Upper lobe of left lung (tissue), 6 donors: Measurements from ENCODE around the gene ANO1. TPM values are rescaled to one million over a fixed set of nuclear protein-coding genes. Genes with fewer than 3 reads are reported as not detected.

Source experiments
- ATAC-seq, 2 donors: fragments of 200-7000 bp; cut with Tn5 transposase; one replicate each; pipeline ENCODE4 v1.9.1; 2022; ENCODE audit warnings: mild to moderate bottlenecking in 2 of 2, moderate library complexity in 2 of 2; ENCODE audit not compliant: low FRiP score in 2 of 2
- DNase-seq, 2 donors: peaks; one replicate each; pipeline ENCODE4 v3.0.0-alpha.2; 2019 to 2020
- H3K27ac ChIP-seq, 4 donors: fragments of 200-600 bp; sonication (generic); one replicate each; pipeline ENCODE4 v1.5.1; 2016 to 2019
- H3K27me3 ChIP-seq, 4 donors: fragments of 200-600 bp; sonication (generic); one replicate each; pipeline ENCODE4 v1.5.1; 2017 to 2019
- H3K36me3 ChIP-seq, 4 donors: fragments of 200-600 bp; sonication (generic); one replicate each; pipeline ENCODE4 v1.5.1; 2016 to 2019
- H3K4me1 ChIP-seq, 4 donors: fragments of 200-600 bp; sonication (generic); one replicate each; pipeline ENCODE4 v1.5.1; 2018 to 2019
- H3K4me3 ChIP-seq, 4 donors: fragments of 200-600 bp; sonication (generic); one replicate each; pipeline ENCODE4 v1.5.1; 2017 to 2019; ENCODE audit warnings: mild to moderate bottlenecking in 2 of 4, moderate library complexity in 1 of 4
- H3K9me3 ChIP-seq, 4 donors: fragments of 200-600 bp; sonication (generic); one replicate each; pipeline ENCODE4 v1.5.1; 2018 to 2019
- EP300 ChIP-seq, 4 donors: sonication (generic); formaldehyde crosslinking; IDR thresholded peaks; one replicate each; pipeline ENCODE4 v1.5.1; 2017; ENCODE audit warnings: antibody characterized with exemption in 4 of 4, control low read depth in 2 of 4
- POLR2A ChIP-seq, 4 donors: fragments of 450-650 bp; IDR thresholded peaks; one replicate each; pipeline ENCODE4 v1.5.1; 2016 to 2017; ENCODE audit warnings: antibody characterized with exemption in 4 of 4, mild to moderate bottlenecking in 2 of 4
- POLR2AphosphoS5 ChIP-seq, 2 donors: sonication (generic); formaldehyde crosslinking; IDR thresholded peaks; one replicate each; pipeline ENCODE4 v1.5.1; 2017; ENCODE audit warnings: antibody characterized with exemption in 2 of 2
- WGBS, 2 donors: methylation state at CpG; one replicate each; pipeline ENCODE4 v1.1.5; 2017 to 2018; 5-methylcytosine and 5-hydroxymethylcytosine counted together
- total RNA-seq, 6 donors: library from RNA; depleted of rRNA in 4 of 6; stranded (reverse); fragments of >200 nt in 4 of 6; gene quantifications; one replicate each; pipeline versions ENCODE4 v1.1.0 to v1.2.1, GENCODE V29; 2016 to 2021
- TF ChIP-seq, protein P1 (sequence below), 6 experiments: fragments of 450-650 bp in 4 of 6; fragments of 200-600 bp in 2 of 6; sonication (generic) in 2 of 6; IDR thresholded peaks; one replicate each; pipeline ENCODE4 v1.5.1; 2016 to 2019; ENCODE audit warnings: antibody characterized with exemption in 6 of 6
- donor health status: DM: no; HTN: no; CAD: no; lungs with moderate emphysema.
- donor health status: DM: no; HTN: yes; CAD: no; lungs with severe emphysema.

ANO1 gene
- total RNA-seq, 6 donors from 2014 or later: 4.8 to 13.2 (median 7.2) TPM

DNA sequence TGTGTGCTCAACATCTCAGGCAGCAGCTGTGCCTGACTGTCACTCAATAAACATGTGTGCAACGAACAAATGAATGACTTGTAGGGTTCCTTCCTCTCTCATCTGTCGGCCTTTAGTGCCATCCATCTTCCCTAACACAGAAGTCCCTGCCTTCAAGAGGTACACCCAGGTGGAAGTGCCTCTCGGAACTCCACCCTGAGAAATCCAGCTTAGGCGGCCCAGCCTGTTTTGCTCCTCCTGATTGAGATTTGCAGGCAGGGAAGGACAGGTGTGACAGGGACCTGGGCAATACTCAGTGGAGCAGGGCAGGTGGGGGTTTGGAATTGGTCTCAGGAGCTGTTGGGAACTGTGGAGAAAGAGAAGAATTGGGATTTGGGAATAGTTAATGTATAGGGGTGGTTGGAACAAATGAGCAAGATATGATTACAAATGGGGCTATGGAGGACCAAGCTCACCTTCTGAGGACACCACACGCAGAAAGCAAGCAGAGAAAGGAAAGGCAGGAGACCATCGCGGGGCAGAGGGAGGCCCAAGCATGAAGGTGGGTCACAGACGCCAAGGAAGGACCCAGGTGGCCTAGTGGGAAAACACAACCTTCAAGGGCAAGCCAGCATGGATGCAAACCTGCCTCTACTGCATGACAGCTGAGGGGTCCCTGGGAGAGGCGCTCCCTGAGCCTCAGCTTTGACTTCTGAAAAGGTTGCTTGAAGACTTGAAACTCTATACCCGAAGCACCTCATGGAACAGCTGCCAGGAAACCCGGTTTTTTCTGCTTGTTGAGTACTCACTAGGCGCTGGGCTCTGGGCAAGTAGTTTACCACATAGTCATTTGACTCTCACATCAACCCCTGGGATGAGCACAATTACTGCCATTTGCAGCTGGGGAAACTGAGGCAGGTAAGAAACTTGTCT is 40.9 kb upstream of the ANO1 start:
- TF ChIP-seq, protein P1, sequence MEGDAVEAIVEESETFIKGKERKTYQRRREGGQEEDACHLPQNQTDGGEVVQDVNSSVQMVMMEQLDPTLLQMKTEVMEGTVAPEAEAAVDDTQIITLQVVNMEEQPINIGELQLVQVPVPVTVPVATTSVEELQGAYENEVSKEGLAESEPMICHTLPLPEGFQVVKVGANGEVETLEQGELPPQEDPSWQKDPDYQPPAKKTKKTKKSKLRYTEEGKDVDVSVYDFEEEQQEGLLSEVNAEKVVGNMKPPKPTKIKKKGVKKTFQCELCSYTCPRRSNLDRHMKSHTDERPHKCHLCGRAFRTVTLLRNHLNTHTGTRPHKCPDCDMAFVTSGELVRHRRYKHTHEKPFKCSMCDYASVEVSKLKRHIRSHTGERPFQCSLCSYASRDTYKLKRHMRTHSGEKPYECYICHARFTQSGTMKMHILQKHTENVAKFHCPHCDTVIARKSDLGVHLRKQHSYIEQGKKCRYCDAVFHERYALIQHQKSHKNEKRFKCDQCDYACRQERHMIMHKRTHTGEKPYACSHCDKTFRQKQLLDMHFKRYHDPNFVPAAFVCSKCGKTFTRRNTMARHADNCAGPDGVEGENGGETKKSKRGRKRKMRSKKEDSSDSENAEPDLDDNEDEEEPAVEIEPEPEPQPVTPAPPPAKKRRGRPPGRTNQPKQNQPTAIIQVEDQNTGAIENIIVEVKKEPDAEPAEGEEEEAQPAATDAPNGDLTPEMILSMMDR (IDR thresholded peaks at IDR 0.05): no peak
- no peak for TF ChIP-seq EP300 (IDR thresholded peaks at IDR 0.05)
- no peak for TF ChIP-seq POLR2AphosphoS5 (IDR thresholded peaks at IDR 0.05)
- no peak for TF ChIP-seq POLR2A (IDR thresholded peaks at IDR 0.05)
- ATAC-seq (no peak), DNase-seq (no peak)
- Histone ChIP-seq H3K4me3 (no peak overlapping the region), H3K36me3 (no peaks in the 10 kb centered on the region), H3K27ac (no peak overlapping the region), H3K27me3 (no peaks in the 10 kb centered on the region), H3K9me3 (peaks cover 0 to 17% (median 5%) of the 10 kb centered on the region in 4 donors), H3K4me1 (no peaks in the 10 kb centered on the region)
- WGBS, 2 donors: 86 to 89% methylated on average over 10 to 12 of the region's 12 CpGs

DNA sequence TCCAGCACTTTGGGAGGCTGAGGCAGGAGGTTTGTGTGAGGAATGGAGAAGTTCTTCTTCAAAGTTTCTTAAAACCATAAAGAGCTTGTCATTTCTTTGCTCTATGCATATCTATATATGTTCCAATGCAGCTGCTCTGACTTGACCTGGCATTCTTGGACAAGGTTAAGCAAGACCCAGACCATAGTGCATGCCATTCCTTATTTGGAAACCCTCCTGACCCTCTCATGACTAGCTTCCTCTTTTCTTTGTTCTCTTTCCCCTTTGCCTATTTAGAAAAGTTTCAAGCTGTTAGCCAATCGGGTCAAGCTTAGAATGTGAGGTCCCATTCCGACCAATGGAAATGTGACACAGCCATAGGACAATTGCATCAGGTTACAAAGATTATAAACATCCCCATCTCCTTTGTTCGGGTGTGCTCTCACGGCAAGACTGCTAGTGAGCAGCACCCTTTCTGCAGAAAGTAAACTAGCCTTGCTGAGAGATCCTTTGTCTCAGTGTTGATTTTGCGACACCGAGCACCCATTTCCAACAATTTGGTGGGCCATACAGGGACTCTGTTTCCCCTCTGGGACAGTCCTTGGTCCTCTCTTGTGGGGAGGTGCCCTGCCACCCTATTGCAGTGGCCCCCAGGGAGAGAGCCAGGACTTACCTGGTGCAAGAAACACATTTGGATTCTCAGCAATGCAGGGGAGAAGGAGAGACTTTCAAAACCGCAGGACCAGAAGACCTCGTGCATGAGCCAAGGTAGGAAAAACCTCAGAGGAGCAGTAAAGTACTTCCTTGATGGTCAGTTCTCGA is 39.9 kb upstream of the ANO1 start:
- ATAC-seq (no peak), DNase-seq (no peak)
- Histone ChIP-seq H3K9me3 (peaks cover 5 to 25% (median 15%) of the 10 kb centered on the region in 4 donors), H3K4me3 (no peak overlapping the region), H3K27ac (no peak overlapping the region), H3K27me3 (no peaks in the 10 kb centered on the region), H3K36me3 (no peaks in the 10 kb centered on the region), H3K4me1 (no peaks in the 10 kb centered on the region)
- no peak for TF ChIP-seq POLR2AphosphoS5 (IDR thresholded peaks at IDR 0.05)
- no peak for TF ChIP-seq POLR2A (IDR thresholded peaks at IDR 0.05)
- no peak for TF ChIP-seq EP300 (IDR thresholded peaks at IDR 0.05)
- TF ChIP-seq, protein P1 (IDR thresholded peaks at IDR 0.05): no peak
- 81 to 86% methylated on average over 9 of the region's 9 CpGs for WGBS, 2 donors

DNA sequence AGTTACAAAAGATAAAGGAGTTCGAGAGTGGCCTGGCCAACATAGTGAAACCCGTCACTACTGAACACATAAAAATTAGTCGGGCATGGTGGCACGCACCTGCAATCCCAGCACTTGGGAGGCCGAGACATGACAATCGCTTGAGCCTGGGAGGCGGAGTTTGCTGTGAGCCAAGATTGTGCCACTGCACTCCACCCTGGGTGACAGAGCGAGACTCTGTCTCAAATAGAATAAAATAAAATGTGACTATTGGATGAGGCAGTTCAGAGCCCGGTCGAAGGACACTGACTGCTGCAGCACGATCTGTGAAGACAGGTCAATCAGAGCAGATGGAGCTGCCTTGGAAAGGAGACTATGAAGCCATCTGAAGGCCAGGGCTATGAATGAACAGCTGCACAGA is 37.7 kb upstream of the ANO1 start:
- H3K4me3 ChIP-seq: no peak overlapping the region
- WGBS, 2 donors: 91 to 94% methylated on average over 11 of the region's 11 CpGs
- ATAC-seq: no peak
- no peaks in the 10 kb centered on the region for H3K36me3 ChIP-seq
- H3K27ac ChIP-seq: no peak overlapping the region
- no peak for DNase-seq
- H3K4me1 ChIP-seq: no peaks in the 10 kb centered on the region
- no peaks in the 10 kb centered on the region for H3K27me3 ChIP-seq
- peaks cover 10 to 30% (median 21%) of the 10 kb centered on the region in 4 donors for H3K9me3 ChIP-seq
- TF ChIP-seq EP300 (IDR thresholded peaks at IDR 0.05) (no peak), POLR2AphosphoS5 (IDR thresholded peaks at IDR 0.05) (no peak), POLR2A (IDR thresholded peaks at IDR 0.05) (no peak)
- TF ChIP-seq, protein P1 (IDR thresholded peaks at IDR 0.05): no peak

DNA sequence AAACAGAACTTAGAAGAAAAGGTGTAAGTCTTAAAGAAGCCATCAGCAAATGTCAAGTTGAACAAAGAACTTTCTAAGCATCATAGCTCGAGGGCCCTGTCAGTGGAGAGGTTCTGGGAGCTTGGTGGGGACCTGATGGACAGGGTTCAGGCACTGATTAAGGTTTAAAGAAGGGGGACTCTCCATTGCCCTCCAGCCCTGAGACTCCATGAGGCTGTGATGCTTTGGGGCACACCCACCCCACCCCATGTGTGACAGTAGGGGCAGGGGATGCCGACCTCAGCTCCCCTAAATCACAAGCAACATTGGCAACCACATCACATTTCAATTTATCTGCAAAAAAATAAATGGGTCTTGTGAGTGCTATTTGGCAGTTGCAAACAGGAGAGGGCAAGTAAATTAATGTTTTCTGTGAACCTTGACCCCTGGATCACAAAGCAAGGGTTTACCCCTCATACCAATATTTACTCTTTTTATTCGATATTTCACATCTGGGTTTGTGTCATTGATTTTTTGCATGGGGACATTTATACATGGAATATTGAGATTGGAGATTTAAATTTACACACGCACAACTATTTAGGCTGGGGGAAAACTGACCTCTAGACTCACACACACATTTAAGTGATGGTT is 37.1 kb upstream of the ANO1 start:
- no peak for TF ChIP-seq POLR2AphosphoS5 (IDR thresholded peaks at IDR 0.05)
- TF ChIP-seq, protein P1 (IDR thresholded peaks at IDR 0.05): no peak
- Histone ChIP-seq H3K4me3 (no peak overlapping the region), H3K27ac (no peak overlapping the region), H3K27me3 (no peaks in the 10 kb centered on the region), H3K36me3 (no peaks in the 10 kb centered on the region), H3K4me1 (no peaks in the 10 kb centered on the region), H3K9me3 (peaks cover 10 to 30% (median 21%) of the 10 kb centered on the region in 4 donors)
- WGBS, 2 donors: 85 to 87% methylated on average over 4 of the region's 4 CpGs
- ATAC-seq: no peak
- no peak for DNase-seq
